ENCODE data around the gene EIPR1.

EIPR1 gene

DNA sequence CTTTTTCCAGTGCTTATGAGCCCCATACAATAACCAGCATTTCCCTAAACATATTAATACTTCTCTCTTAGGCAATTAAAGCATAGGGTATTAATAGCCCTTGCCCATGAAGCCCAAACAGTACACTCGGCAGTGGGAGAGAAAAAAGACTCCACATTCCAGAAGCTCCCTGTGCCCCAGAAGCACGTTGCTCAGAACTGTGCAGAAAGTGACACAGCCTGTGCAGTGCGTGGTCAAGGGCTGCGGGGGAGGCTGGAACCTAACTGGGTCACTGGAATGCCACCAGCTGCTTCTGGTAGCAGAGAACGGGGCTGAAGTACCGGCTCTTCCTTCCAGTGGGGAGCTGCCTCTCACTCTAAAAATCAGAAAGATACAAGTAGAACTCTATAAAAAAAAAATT is 32.7 kb downstream of the EIPR1 start:
- TF ChIP-seq, protein P1, sequence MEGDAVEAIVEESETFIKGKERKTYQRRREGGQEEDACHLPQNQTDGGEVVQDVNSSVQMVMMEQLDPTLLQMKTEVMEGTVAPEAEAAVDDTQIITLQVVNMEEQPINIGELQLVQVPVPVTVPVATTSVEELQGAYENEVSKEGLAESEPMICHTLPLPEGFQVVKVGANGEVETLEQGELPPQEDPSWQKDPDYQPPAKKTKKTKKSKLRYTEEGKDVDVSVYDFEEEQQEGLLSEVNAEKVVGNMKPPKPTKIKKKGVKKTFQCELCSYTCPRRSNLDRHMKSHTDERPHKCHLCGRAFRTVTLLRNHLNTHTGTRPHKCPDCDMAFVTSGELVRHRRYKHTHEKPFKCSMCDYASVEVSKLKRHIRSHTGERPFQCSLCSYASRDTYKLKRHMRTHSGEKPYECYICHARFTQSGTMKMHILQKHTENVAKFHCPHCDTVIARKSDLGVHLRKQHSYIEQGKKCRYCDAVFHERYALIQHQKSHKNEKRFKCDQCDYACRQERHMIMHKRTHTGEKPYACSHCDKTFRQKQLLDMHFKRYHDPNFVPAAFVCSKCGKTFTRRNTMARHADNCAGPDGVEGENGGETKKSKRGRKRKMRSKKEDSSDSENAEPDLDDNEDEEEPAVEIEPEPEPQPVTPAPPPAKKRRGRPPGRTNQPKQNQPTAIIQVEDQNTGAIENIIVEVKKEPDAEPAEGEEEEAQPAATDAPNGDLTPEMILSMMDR (IDR thresholded peaks at IDR 0.05) = no peak
- Histone ChIP-seq H3K27ac (no peak overlapping the region), H3K9me3 (no peaks in the 10 kb centered on the region), H3K36me3 (peaks cover 5% of the 10 kb centered on the region), H3K4me1 (ENCODE audit: control insufficient read depth in 1 of 2, insufficient read depth in 1 of 2, low read depth in 1 of 2, low read length in 1 of 2) (no peaks in the 10 kb centered on the region), H3K27me3 (no peaks in the 10 kb centered on the region), H3K4me3 (ENCODE audit: low read depth in 1 of 2, low read length in 1 of 2) (no peak overlapping the region)

DNA sequence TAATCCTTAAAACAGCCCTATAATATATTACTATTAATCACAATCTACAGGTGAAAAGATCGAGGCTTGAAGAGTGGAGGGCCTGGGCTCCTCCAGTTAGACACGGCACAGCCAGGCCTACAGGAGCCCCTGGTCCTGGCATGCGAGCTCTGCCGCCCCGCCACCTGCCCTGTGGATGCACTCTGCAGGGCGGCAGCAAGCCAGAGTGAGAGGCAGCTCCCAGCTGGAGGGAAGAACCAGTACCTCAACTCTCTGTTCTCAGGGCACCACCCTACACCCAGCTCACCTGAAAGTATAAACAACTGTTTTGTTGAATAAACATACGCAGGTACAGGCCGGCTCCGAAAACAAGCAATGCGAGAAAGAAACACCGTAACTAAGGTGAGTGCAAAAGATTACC is 34.6 kb downstream of the EIPR1 start:
- H3K4me1 ChIP-seq (ENCODE audit: control insufficient read depth in 1 of 2, insufficient read depth in 1 of 2, low read depth in 1 of 2, low read length in 1 of 2) = no peaks in the 10 kb centered on the region
- TF ChIP-seq, protein P1 (IDR thresholded peaks at IDR 0.05) = no peak
- no peaks in the 10 kb centered on the region for H3K9me3 ChIP-seq
- H3K27ac ChIP-seq = no peak overlapping the region
- H3K4me3 ChIP-seq (ENCODE audit: low read depth in 1 of 2, low read length in 1 of 2) = no peak overlapping the region
- peaks cover 5% of the 10 kb centered on the region for H3K36me3 ChIP-seq
- no peaks in the 10 kb centered on the region for H3K27me3 ChIP-seq

DNA sequence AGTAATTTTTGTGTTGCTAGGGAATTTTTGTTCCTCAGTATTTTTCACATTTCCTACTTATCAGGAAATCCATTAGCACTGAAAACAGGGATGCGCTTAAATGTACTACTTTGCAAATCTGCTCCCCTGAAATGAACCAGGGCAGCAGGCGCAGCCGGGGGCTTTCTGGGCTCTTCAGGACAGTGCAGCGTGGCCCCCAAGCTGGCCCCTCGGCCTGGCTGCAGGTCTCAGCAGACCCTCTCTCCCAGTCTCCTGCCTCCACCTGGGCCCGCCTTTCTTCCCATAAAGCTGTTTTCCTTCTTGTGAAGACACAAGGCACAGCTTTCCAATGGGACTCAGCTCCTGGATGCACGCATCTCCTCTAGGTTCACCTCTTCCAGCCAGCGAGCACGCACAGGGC is 35.3 kb downstream of the EIPR1 start:
- no peaks in the 10 kb centered on the region for H3K27me3 ChIP-seq
- no peak overlapping the region for H3K4me3 ChIP-seq (ENCODE audit: low read depth in 1 of 2, low read length in 1 of 2)
- TF ChIP-seq, protein P1 (IDR thresholded peaks at IDR 0.05) = no peak
- no peaks in the 10 kb centered on the region for H3K9me3 ChIP-seq
- no peak overlapping the region for H3K27ac ChIP-seq
- peaks cover 5% of the 10 kb centered on the region for H3K36me3 ChIP-seq
- no peaks in the 10 kb centered on the region for H3K4me1 ChIP-seq (ENCODE audit: control insufficient read depth in 1 of 2, insufficient read depth in 1 of 2, low read depth in 1 of 2, low read length in 1 of 2)

DNA sequence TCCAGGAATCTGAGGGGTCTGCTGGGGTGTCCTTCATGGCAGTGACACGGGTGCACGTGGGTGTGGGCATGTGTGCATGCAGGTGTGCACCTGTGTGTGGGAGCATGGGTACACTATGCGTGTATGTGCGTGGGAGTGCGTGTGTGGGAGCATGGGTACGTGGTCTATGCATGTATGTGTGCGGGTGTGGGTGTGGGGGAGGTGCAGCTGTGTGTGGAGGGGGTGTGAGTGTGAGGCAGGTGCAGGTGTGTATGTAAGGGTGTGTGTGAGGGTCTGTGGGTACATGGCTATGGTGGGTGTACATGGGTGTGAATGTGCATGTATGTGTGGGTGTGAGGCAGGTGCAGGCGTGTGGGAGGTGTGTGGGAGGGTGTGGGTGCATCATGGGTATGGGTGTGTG is 36.3 kb downstream of the EIPR1 start:
- TF ChIP-seq, protein P1 (IDR thresholded peaks at IDR 0.05) = no peak
- Histone ChIP-seq H3K36me3 (peaks cover 5% of the 10 kb centered on the region), H3K9me3 (no peaks in the 10 kb centered on the region), H3K4me3 (ENCODE audit: low read depth in 1 of 2, low read length in 1 of 2) (no peak overlapping the region), H3K4me1 (ENCODE audit: control insufficient read depth in 1 of 2, insufficient read depth in 1 of 2, low read depth in 1 of 2, low read length in 1 of 2) (no peaks in the 10 kb centered on the region), H3K27ac (no peak overlapping the region), H3K27me3 (no peaks in the 10 kb centered on the region)

DNA sequence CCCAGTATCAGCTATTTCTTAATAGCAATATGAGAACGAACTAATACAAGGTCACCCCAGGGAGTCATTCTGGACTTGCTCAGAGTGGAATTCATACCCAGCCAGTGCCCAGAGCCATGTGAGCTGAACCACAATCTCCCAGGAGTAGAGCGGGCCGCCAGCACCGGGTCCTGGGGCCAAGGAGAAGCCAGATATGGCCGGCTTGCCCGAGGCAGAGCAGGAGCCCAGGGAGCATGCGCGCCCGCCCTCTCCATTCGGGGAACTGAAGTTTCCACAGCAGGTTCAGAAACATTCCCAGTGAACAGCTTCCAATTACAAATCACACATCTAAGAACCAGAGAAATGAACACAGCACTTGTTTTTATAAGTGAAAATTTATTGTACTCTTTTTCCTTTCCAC is 37.5 kb downstream of the EIPR1 start:
- Histone ChIP-seq H3K4me1 (ENCODE audit: control insufficient read depth in 1 of 2, insufficient read depth in 1 of 2, low read depth in 1 of 2, low read length in 1 of 2) (no peaks in the 10 kb centered on the region), H3K27ac (no peak overlapping the region), H3K27me3 (no peaks in the 10 kb centered on the region), H3K9me3 (no peaks in the 10 kb centered on the region), H3K4me3 (ENCODE audit: low read depth in 1 of 2, low read length in 1 of 2) (no peak overlapping the region), H3K36me3 (peaks cover 14% of the 10 kb centered on the region)
- TF ChIP-seq, protein P1 (IDR thresholded peaks at IDR 0.05) = no peak

DNA sequence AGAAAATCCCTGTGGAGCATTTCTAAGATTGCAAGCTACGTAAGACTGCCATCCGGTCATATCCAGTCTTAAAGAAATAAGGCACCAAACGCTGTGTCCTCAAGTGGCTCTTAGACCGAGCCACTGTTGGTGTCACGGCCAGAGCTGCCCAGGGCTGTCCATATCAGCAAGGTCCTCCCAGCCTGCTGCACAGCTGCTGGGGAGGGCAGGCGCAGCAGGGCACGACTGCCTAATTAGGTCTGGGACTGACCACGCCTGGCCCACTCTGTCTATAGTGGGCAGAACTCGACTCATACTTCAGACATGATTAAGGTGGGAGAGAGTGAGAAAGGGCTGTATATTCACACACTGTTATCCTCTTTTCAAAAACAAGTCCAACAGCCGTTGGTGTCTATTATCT is 39.3 kb downstream of the EIPR1 start:
- TF ChIP-seq, protein P1 (IDR thresholded peaks at IDR 0.05) = no peak
- no peaks in the 10 kb centered on the region for H3K9me3 ChIP-seq
- no peak overlapping the region for H3K27ac ChIP-seq
- H3K36me3 ChIP-seq = peaks cover 22% of the 10 kb centered on the region
- H3K4me3 ChIP-seq (ENCODE audit: low read depth in 1 of 2, low read length in 1 of 2) = no peak overlapping the region
- H3K27me3 ChIP-seq = no peaks in the 10 kb centered on the region
- no peaks in the 10 kb centered on the region for H3K4me1 ChIP-seq (ENCODE audit: control insufficient read depth in 1 of 2, insufficient read depth in 1 of 2, low read depth in 1 of 2, low read length in 1 of 2)
